Activated CD4-positive, CD25-positive, alpha-beta regulatory T cell treated with anti-CD3 and anti-CD28 coated beads, Interleukin-2, amount 50 U/mL, for 24 hours (primary cell): ENCODE data around the gene A4GNT.
"Not testable (repeated sequence)": the region's sequence is repeated elsewhere in the genome, so short reads cannot be mapped to it uniquely, and the experiment has no call there.

Source experiments
- ATAC-seq, 2 donors: fragments of 150-1000 bp; cut with Tn5 transposase; one replicate each; pipeline ENCODE4 v1.10.0; 2021; ENCODE audit warnings: mild to moderate bottlenecking in 1 of 2, moderate library complexity in 1 of 2

Gene A4GNT

GRCh38 chr3:138118612-138119422 is 13.4 kb downstream of the A4GNT start:
- ATAC-seq, result peak; percentile 39 to 62

- ATAC-seq, result peak; percentile 72 to 82
Observed at GRCh38 chr3:138114988-138115971, 16.9 kb downstream of the A4GNT start, which contains the start of gene DZIP1L. Gene DZIP1L, minus strand, starts transcription at chr3:138115608. Its CDS starts 11,637 bp downstream, at chr3:138103971.

GRCh38 chr3:138114431-138114918 is 17.7 kb downstream of the A4GNT start:
- ATAC-seq, result no peak

GRCh38 chr3:138113326-138113725 is 18.9 kb downstream of the A4GNT start:
- ATAC-seq, result no peak

- no peak for ATAC-seq
Observed at GRCh38 chr3:138112362-138112761, 19.8 kb downstream of the A4GNT start.

- ATAC-seq, result no peak
Observed at GRCh38 chr3:138105598-138105997, 26.6 kb downstream of the A4GNT start.

- no peak for ATAC-seq
Observed at GRCh38 chr3:138103466-138103865, 28.7 kb downstream of the A4GNT start.

GRCh38 chr3:138101351-138101940 is 30.7 kb downstream of the A4GNT start:
- ATAC-seq, result not testable (repeated sequence)

GRCh38 chr3:138099417-138099816 is 32.8 kb downstream of the A4GNT start:
- no peak for ATAC-seq

GRCh38 chr3:138097192-138098172 is 34.7 kb downstream of the A4GNT start:
- no peak for ATAC-seq

GRCh38 chr3:138093721-138094120 is 38.5 kb downstream of the A4GNT start:
- no peak for ATAC-seq

- no peak for ATAC-seq
Observed at GRCh38 chr3:138092023-138092422, 40.2 kb downstream of the A4GNT start.

- ATAC-seq, result no peak
Observed at GRCh38 chr3:138089091-138089490, 43.1 kb downstream of the A4GNT start.

GRCh38 chr3:138085745-138086144 is 46.4 kb downstream of the A4GNT start:
- not testable (repeated sequence) for ATAC-seq

GRCh38 chr3:138084196-138084595 is 48.0 kb downstream of the A4GNT start:
- ATAC-seq, result no peak

- ATAC-seq, result no peak
Observed at GRCh38 chr3:138082992-138083386, 49.2 kb downstream of the A4GNT start.

GRCh38 chr3:138082085-138082991 is 49.9 kb downstream of the A4GNT start:
- ATAC-seq, result peak; percentile 42 to 59

- no peak for ATAC-seq
Observed at GRCh38 chr3:138081371-138082084, 50.7 kb downstream of the A4GNT start.

- ATAC-seq, result no peak
Observed at GRCh38 chr3:138079901-138080300, 52.3 kb downstream of the A4GNT start.

- ATAC-seq, result no peak
Observed at GRCh38 chr3:138078901-138079344, 53.3 kb downstream of the A4GNT start.
